Measurements from ENCODE around the gene KCNK7. TPM values are rescaled to one million over a fixed set of nuclear protein-coding genes. Genes with fewer than 3 reads are reported as not detected.

The KCNK7 gene
- total RNA-seq, 1 experiment from 2014 or later = 1.8 TPM

DNA sequence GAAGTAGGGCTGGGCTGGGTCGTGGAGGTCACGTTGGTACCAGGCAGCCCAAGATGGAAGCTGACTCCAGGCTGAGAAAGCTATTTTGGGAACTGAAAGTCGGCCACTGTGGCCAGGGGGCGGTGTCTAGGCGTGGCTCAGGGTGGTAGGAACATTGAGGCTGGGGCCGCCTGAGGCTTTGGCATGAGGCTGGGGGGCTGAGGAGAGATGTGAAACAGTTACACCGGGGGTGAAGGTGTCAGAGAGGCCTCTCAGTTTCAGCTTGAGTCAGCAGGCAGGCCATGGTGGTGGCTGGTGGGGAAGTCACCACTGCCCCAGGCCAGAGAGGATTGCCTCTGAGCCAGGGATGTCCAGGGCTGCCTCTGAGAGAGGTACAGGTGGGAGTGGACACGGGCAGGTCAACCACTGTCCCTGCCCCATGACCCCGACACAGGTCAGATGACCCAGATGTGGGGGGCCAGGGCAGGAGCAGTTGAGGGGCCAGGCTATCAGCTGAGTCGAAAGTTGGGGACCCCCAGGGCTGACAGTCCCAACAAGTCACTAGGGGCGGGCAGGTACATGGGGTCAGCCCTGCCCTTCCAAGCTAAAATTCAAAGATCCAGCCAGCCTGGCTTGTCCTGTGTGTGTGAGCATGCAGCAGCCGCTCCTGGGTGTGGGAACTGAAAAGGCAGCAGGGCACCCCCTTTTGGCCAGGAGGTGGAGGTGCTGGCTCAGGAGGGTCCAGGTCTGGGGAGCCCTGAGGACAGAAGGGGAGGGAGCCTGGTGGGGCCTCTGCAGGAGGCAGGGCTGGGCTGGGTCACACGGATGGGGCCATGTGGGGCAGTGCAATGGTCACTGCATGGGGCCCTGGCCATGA lies 7.2 kb downstream of the KCNK7 start:
- Histone ChIP-seq H3K4me1 (ENCODE audit: insufficient read depth, low read length) (no peaks in the 10 kb centered on the region), H3K9ac (ENCODE audit: extremely low read depth, insufficient read length, low read length) (no peak overlapping the region), H2AFZ (ENCODE audit: low read length) (no peak overlapping the region), H2AK5ac (ENCODE audit: insufficient read length, low read length) (no peak overlapping the region), H3K9me3 (ENCODE audit: control insufficient read depth, low read depth, low read length) (no peaks in the 10 kb centered on the region), H2BK120ac (ENCODE audit: low read depth, low read length, poor library complexity, severe bottlenecking) (no peak overlapping the region), H4K8ac (replicated peaks; ENCODE audit: insufficient read length, low read depth, low read length) (no peak overlapping the region), H2BK12ac (ENCODE audit: insufficient read length, low read depth, low read length) (no peak overlapping the region), H3K4ac (ENCODE audit: low read depth, low read length) (no peak overlapping the region), H4K5ac (ENCODE audit: insufficient read length, low read depth, low read length) (no peak overlapping the region), H4K91ac (ENCODE audit: insufficient read length, low read depth, low read length) (no peak overlapping the region), H3K79me2 (ENCODE audit: insufficient read depth, low read length) (no peaks in the 10 kb centered on the region), H2BK20ac (ENCODE audit: low read depth, low read length, poor library complexity, severe bottlenecking) (no peak overlapping the region), H3K18ac (ENCODE audit: insufficient read length, low read depth, low read length) (no peak overlapping the region), H3K27me3 (ENCODE audit: insufficient read depth, low read length) (no peaks in the 10 kb centered on the region; the same call in 1 of the 2 replicates), H3K56ac (ENCODE audit: insufficient read length, low read depth, low read length) (no peak overlapping the region), H3K27ac (ENCODE audit: insufficient read length, low read depth, low read length) (no peak overlapping the region), H3T11ph (ENCODE audit: low read length) (no peak overlapping the region), H3K23ac (ENCODE audit: insufficient read length, low read depth, low read length) (no peak overlapping the region), H3K23me2 (ENCODE audit: insufficient read length, low read depth, low read length, poor library complexity, severe bottlenecking) (no peaks in the 10 kb centered on the region), H2BK15ac (ENCODE audit: low read depth, low read length) (0 out of 2 replicates have a peak overlapping the region, but pooled peaks have one; percentile 2), H3K14ac (ENCODE audit: insufficient read depth, low read length) (no peak overlapping the region), H4K20me1 (ENCODE audit: control insufficient read depth, insufficient read depth, insufficient read length) (no peaks in the 10 kb centered on the region), H3K4me2 (ENCODE audit: insufficient read depth, insufficient read length, low read length) (no peak overlapping the region), H3K79me1 (ENCODE audit: insufficient read depth, low read depth, low read length, poor library complexity, severe bottlenecking) (no peaks in the 10 kb centered on the region), H2BK5ac (ENCODE audit: insufficient read length, low read length) (no peak overlapping the region)
- Mint-ChIP-seq H3K27ac (no peak overlapping the region), H3K9me3 (no peaks in the 10 kb centered on the region), H3K4me1 (peaks cover 8 to 40% of the 10 kb centered on the region in 2 experiments), H3K27me3 (ENCODE audit: low read depth) (peaks cover 27% of the 10 kb centered on the region), H3K4me3 (no peak overlapping the region), H3K36me3 (ENCODE audit: insufficient read depth in 1 of 3, low read depth in 3 of 3) (peaks cover 0 to 4% (median 3%) of the 10 kb centered on the region in 3 experiments; a peak in 3 of 7 replicates)
- DNase-seq = peak; percentile 84
- no CpG with 5 or more reads among the region's 13 CpGs for WGBS (ENCODE audit: extremely low coverage, insufficient read length, low lambda C conversion rate)
- TF ChIP-seq, protein P1, sequence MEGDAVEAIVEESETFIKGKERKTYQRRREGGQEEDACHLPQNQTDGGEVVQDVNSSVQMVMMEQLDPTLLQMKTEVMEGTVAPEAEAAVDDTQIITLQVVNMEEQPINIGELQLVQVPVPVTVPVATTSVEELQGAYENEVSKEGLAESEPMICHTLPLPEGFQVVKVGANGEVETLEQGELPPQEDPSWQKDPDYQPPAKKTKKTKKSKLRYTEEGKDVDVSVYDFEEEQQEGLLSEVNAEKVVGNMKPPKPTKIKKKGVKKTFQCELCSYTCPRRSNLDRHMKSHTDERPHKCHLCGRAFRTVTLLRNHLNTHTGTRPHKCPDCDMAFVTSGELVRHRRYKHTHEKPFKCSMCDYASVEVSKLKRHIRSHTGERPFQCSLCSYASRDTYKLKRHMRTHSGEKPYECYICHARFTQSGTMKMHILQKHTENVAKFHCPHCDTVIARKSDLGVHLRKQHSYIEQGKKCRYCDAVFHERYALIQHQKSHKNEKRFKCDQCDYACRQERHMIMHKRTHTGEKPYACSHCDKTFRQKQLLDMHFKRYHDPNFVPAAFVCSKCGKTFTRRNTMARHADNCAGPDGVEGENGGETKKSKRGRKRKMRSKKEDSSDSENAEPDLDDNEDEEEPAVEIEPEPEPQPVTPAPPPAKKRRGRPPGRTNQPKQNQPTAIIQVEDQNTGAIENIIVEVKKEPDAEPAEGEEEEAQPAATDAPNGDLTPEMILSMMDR (conservative IDR thresholded peaks at IDR 0.05) = peak; percentile 71
